HG03457 (cell line): ENCODE data around the gene TPX2.
A peak's percentile ranks its signal among the peaks of the same experiment; 100 is the strongest.

ENCODE experiments used
- ATAC-seq: cut with Tn5 transposase; IDR thresholded peaks from one replicate; pipeline ENCODE4 v1.9.1; 2021; ENCODE audit warnings: moderate number of reproducible peaks; ENCODE audit not compliant: unreplicated experiment

Gene TPX2

DNA sequence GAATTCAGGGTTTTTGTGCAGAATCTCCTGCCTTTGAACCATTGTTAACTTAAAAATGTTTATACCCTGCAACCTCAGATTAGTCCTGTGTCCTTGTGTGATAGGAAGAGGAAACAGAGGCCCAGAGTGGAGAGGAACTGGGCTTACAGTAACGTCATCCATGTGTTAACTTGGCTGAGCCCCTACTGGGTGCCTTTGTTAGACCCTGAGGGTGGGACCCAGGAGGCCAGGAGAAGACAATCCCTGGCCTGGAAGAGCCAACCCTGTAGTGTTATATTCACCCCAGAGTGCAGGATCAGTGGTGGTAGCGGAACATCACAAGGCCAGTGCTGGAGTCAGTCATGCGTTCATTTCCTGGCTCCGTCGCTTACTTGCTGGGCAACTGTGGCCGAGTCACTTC lies 90.6 kb downstream of the TPX2 start:
- ATAC-seq, result no peak

DNA sequence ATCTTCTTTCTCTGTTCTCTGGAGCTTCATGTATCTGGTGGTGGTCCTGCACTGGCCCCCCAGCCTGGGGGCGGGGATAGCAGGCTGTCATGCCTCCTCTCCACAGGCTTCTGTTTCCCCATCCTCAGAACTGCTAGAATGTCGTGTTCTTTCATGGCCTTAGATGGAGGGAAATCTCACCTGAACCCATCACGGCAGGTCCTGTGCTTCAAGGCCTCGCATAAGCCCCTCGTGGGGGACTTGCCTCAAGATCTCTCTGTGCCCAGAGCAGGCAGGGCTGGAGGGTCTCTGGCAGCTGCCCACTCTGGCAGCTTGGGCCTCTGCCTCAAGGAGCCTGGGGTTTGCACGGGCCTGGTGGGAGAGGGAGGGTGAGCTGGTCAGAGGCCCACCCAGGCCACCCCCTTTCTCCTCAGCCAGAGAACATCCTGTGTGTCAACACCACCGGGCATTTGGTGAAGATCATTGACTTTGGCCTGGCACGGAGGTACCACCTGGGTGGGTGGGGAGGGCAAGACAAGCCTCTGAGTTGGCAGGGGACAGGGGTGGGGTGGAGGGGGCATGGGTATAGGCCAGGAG lies 91.4 kb downstream of the TPX2 start:
- no peak for ATAC-seq

DNA sequence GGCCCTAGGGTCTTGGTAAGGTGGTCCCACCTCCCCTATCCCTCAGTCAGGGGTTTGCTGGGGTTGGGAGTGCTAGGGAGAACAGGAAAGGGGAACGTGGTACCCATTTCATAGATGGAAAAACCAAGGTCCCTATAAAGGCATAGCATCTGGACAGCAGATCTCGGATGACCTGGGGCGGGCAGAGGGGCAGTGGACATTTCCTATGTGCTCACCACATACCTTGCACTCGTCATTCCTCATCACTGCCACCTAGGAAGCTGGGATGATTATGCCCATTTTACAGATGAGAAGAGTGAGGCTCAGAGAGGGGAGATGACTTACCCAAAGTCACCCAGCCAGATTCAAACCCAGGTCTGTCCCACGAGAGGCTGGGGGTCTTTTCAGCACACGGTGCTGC lies 92.1 kb downstream of the TPX2 start:
- no peak for ATAC-seq

DNA sequence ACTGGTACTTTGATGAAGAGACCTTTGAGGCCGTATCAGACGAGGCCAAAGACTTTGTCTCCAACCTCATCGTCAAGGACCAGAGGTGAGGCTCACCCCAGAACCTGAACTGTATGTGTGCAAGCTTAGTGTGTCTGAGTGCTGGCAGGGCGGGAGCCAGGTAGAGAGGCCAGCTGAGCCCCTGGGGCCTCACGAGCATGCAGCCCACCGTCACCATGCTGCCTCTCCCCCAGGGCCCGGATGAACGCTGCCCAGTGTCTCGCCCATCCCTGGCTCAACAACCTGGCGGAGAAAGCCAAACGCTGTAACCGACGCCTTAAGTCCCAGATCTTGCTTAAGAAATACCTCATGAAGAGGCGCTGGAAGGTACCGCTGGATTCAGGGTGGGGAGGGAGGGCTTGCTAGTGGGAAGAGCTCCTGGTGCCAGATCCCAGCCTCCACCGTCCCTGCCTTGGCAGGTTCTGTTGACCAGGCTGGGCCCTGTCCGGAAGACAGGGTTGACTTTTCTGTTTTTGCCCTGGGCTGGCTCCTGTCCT lies 92.7 kb downstream of the TPX2 start:
- no peak for ATAC-seq

DNA sequence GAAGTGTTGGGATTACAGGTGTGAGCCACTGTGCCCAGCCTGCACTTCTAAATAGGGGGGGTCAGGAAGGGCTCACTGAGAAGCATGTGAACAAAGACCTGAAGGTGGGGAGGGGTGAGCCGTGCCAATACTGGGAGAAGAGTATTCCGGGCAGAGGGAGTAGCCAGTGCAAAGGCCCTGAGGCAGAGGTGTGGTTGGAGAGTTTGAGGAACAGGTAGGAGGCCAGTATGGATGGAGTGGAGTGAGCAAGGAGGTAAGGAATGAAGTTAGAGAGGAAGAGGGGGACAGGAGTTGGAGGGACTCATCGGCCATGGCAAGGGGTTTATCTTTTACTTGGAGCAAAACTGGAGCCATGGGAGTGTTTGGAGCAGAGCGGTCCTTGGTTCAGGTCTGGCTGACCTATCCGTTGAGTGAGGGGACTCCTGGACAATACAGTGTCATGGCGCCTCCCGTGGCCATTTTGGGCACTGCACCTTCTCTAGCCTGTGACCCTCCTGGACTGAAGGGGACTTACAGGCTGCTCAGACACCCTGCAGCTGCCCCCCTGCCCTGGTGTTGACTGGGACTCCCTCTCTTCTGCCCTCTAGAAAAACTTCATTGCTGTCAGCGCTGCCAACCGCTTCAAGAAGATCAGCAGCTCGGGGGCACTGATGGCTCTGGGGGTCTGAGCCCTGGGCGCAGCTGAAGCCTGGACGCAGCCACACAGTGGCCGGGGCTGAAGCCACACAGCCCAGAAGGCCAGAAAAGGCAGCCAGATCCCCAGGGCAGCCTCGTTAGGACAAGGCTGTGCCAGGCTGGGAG lies 94.2 kb downstream of the TPX2 start:
- ATAC-seq, result no peak

DNA sequence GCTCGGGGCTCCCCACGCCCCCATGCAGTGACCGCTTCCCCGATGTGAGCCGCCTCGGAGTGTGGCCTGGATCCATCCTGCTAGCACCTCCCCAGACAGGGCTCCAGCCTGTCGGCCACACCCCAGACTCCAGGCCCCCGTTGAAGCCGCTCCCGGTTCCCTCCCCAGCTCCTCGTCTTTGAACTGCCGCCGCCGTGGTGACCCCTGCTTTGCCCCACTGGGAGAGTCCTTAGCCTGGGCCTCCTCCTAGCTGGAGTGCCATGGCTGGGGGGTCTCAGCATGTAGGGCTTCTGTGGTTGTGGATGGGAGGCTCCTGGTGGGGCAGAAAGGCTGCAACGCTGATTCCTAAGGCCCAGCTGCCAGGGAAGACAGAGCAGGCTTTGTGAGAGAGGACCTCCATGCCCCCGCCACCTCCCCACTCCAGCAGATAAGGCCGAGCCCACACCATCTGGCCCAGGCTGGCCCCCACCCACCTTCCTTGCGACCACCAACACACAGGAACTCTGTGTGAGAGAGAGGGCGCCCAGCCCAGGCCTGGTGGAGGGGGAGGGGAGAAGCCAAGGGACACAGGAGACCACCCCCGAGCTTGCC lies 94.9 kb downstream of the TPX2 start:
- no peak for ATAC-seq

DNA sequence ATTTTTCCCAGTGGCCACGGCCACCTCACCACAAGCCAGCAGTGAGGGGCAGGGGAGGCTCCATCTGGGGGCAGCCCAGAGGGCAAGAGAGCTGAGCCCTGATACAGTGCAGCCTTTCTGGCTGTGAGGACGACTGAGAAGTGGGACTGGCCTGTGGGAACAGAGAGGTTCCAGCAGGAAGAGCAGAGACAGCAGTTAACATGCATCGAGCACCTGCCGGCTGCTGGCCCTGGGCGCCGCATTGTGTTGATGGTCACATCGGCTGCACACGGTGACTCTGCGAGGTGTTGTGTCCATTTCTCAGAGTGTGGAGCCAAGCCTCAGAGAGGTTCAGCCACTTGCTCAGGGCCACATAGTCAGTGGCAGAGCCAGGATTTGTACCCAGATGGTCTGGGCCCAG lies 96.5 kb downstream of the TPX2 start:
- no peak for ATAC-seq

DNA sequence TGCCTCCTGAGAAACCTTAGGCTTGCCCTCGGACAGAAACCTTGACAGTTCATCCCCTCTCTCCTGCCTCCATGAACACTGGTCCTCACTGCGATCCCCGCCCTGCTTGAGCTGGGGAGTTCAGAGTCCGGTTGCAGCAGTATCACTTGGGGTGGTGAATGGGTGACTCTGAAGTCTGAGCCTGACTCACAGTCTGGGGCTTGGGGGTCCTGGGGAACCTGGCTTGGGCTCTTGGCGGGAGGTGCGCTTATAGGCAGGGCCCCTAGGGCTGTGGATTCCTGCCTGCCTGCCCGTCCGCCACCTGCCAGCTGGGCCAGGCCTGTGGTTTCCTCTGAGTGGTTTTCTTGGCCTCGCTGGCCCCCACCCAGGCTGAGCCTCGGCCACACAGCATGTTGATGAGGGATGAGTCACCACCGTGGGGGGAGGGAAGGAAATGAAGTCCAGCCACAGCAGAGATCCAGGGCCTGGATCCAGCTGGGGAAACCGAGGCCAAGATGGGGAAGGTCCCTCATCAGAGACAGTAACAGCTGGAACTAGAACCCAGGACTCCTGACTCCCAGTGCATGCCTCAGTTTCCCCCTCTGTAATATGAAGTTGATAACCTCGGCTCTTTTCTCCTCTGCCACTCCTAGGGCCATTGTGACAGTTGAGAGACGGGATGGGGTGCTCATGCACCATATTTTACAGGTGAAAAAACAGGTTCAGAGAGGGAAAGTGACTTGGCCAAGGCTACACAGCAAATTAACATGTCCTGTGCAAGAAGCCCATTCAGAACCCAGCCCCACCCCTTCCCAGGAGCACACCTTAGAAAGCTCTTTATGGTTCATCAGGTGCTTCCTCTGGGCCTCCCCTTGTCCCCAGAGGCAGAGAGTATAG lies 97.1 kb downstream of the TPX2 start:
- peak; percentile 73 for ATAC-seq

DNA sequence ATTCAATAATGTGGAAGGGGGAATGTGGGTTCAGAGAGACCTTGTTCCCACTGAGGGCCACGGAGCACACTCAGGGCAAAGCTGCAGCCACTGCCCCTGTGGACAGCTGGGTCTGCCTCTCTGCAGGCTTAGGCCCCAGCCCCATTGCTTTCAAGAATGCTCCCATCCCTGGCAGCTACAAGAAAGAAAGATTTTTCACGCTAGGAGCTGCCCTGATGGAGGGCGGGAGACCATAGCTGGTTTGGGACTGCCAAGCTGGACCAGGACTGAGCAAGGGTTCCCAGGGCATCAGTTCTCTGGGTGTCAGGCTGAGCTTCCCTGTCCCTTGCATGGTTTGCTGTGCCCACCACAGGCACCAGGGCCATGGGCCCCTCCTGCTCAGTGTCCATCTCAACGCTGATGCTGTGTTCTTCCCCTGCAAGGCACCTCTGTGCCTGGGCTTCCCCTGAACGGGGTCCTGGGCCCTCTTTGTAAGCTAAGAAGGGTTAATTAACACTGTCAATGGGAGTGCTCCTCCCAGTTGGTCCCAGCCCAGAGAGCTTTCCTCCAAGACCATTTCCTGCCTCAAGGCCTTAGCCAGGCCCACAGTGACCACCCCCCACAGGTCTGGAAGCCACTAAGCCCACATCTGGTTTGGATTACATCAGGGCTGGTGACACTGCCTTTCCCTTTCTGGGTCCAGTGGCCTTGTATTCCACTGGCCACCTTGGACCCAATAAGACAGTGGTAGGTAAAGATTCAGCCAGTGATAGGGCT lies 97.9 kb downstream of the TPX2 start:
- ATAC-seq, result no peak

DNA sequence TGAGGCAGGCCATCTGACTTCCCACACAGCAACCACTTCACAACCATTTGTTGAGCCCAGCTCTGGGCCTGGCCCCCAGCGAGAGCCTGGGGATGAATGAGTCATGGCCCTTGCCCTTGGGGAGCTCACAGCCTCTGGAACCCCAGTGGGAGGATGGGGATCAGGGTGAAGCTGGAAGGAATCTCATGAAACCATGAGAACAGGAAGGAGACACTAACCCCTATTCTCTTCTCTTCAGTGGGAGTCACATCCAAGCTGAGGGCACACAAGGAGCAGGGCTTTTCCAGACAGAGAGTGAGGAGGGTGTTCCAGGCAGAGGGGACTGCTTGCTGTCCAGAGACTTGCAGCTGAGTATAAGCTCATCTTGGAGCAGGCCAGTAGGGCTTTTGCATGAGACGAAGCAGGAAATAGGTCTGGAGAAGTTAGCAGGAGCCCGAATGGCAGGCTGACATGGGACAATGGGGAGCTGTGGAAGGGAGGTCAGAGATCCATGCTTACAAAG lies 98.9 kb downstream of the TPX2 start:
- ATAC-seq, result no peak

DNA sequence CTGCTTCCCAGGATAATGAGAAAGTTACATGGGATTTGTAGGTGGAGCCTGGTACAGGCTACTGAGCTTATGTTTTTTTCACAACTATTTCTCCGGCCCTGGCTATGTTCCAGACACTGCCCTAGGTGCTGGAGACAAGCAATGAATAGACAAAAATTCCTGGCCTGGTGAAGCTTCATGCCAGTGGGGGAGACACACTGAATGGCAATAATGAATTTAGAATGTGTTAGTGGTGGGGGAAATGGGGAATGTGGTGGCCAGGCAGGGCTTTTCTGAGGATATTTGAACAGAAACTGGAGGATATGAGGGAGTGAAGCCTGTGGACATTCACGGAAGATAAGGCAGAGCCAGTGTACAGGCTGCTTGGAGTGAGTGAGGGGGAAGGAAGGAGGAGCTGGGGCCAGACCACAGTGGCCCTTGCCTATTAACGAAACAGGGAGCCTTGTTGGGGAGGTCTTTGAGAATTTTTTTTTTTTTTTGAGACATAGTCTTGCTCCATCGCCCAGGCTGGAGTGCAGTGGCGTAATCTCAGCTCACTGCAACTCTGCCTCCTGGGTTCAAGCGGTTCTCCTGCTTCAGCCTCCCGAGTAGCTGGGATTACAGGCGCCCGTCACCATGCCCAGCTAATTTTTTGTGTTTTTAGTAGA lies 99.7 kb downstream of the TPX2 start:
- ATAC-seq, result no peak

DNA sequence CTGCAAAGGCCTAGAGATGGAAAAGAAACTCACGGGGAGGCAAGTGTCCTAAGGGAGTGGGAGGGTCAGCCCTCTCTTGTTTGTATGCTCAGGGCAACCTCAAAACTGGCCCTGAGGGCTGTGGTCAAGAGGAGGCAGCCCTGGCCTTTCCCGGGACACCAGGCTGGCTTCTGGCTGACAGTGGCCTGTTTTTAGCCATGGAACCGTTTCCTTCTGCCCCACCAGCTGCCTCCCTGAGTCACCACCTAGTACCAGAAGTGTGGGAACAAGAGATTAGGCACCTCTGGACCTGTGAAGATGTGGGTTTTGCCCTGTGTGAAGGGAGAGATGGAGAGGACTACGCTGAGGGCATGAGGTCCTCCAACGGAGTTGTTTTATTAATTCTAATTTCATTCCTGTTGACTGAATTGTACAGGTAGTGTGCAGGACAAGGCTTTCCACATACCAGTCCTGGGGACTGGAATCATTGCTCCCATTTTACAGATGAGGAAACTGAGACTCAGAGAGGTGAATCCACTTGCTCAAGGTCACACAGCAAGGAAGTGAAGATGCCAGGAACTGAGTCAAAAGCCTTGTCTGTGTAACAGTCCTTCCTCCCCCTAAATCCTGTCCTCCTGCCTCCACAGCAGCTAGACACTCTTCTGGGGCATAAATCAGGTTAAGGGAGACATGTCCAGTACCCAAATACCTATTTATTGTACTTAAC lies 100.8 kb downstream of the TPX2 start:
- ATAC-seq, result no peak

DNA sequence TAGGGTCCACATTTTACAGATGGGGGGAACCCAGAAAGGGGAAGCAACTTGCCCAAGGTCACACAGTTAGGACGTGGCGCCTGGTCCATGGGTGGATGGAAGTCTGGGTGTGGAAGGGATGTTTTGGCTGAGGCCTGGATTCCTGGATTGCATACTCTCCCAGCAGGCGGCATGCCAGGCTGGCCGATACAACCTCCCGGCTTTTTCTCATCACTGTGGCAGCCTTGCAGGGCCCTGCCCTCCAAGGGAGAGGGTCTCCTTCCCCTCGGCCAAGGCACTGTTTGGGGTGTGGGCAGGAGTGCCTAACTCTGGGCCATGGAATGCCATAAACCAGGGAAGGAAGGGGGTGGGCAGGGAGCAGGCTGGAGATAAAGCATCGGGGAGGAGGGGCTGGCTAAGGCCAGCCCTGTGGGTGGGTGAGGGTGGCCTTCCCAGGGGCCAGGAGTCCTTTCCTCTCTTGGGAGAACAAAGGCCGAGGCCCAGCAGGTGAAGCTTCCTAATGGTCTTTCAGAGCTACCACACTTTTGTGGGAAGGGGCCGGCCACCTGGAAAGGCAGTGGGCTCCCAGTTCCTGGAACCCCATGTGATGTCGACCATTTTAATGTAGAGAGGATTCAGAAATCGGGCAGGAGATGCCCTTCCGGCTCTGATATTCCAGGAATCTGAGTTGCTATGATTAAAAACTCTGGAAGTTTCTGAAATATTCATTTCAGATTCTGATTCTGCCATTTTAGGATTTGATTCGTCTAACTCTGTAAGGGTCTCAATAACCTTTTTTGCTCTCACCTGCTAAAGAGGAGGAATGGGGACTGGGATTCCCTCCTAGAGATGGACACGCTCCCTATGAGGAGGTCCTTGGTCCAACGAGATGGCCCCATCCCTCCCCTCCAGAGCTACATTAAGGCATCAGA lies 102.1 kb downstream of the TPX2 start:
- ATAC-seq, result no peak

DNA sequence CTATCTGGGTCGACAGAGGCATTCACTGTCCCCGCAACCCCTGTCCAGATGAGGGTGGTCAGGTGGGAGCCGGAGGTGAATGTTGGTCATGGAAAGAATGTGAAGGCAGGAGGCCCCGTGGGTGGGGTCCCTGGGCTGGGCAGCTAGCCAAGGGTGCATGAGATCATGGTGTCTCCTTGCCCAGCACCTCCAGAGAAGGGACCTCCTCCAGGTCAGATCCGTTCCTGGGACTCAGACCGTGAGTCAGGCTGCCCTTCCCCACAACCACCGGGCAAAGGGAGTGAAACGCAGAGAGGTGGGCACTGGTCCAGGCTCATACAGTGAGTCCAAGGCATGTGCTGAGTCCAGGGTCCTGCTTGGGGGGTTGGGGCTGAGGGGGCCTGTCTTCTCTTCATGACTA lies 102.8 kb downstream of the TPX2 start:
- no peak for ATAC-seq

DNA sequence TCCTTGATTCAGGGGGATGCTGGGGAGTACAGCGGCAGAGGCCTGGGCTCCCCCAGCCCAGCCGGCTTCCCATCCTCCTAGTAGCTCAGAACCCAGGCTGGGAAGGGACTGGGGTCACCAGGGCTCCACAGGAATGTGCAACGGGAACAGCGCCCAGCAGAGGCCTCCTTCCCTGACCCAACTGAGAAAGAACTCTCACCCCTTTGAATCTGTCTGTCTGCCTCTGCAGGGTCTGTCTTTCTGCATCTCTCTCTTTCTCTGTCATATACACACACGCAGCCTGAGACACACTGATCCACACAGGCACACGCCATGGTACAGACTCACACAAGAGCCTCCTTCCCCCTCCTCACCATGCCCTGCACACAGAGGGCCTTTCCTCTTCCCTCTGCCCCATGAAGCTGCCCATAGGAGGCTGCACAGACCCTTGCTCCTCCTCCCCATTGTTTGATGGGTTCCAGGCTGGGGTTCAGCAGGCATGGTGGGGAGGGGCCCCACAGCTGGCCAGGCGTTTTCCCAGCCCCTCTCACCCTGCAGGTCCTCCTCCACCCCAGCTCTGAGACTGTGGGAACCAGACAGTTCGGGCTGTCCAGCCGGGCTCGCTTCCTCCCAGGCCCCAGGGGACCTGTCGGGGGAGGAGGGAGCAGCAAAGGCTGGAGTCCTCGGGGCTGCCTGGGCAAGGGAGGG lies 103.5 kb downstream of the TPX2 start:
- ATAC-seq, result no peak

DNA sequence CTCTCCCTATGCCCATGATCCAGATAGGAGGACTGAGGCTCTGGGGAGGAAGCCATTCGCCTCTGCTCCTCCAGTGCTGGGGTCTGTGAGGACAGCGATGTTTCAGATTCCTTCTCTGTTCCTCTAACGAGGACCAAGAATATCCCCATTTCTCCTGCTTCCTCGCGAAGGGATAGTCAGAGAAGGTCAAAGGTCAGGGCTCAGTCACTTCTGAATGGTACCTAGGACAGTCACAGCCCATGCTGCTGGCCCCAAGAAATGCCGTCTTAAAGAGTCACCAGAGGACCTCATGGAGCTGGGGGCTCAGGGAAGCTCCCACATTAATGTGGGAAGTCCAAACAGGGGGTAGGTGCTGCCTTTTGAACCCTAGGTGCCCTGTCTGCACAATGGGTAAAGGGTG lies 104.2 kb downstream of the TPX2 start:
- no peak for ATAC-seq

DNA sequence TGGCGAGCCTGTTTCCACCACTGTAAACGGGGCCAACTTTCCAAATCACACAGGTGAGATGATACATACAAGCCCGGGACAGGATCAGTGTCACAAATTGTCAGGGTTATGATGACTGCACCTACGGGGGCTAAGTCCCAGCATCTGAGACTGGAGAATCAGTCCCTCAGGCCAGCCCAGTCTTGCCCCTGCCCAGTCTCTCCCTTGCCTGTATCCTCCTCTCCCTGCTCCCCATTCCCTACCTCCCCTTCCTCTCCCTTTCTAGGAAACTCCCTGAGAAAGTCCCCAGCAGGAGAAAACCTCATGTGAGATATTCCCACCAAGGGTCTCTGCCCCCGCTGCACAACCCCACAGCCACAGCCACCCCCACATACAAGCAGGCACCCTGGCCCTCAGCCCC lies 104.8 kb downstream of the TPX2 start:
- no peak for ATAC-seq
